A673 (cell line): Measurements from ENCODE around the gene FTO.

Source experiments
- CTCF ChIP-seq: fragments of 300-800, 200-600 bp; sonication (generic); conservative IDR thresholded peaks from 2 replicates; pipeline ENCODE4 v1.5.1; 2017; ENCODE audit warnings: low read depth, mild to moderate bottlenecking, antibody characterized with exemption, low read length, moderate library complexity, mixed read lengths
- EZH2 ChIP-seq: fragments of 200-600 bp; sonication (generic); IDR thresholded peaks from 2 replicates; pipeline ENCODE4 v1.6.1; 2017; ENCODE audit warnings: borderline replicate concordance, low read depth, mild to moderate bottlenecking, mixed read lengths, antibody characterized with exemption, low read length; ENCODE audit not compliant: poor library complexity, severe bottlenecking

DNA sequence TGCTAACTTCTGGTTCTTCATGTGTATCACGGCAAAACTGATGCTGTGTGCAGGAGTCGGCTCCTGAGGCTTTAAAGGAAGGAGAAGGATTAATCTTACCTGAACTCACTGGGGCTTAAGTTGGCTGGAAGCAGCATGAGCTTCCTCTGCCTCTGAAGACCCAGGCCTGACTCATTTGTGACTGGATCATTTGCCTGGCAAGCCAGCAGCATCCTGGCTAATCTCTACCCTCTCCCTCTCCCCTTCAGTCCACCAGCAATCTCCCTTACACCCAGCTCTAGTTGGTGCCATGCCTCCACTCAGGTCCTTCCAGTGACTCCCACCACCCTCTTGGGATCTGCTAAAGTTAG lies 432.3 kb downstream of the FTO start:
- no peak for TF ChIP-seq CTCF
- TF ChIP-seq EZH2, result no peak
